Hepatocyte (in vitro differentiated cells): ENCODE results near the gene TNFRSF21.

ENCODE experiments used
- EZH2phosphoT487 ChIP-seq: fragments of 200-600 bp; sonication (generic); IDR thresholded peaks from one replicate; pipeline ENCODE4 v1.6.1; 2018; ENCODE audit warnings: antibody characterized with exemption, mild to moderate bottlenecking, low read depth, moderate library complexity; ENCODE audit not compliant: unreplicated experiment, severe bottlenecking
- TF ChIP-seq, protein P1 (sequence below): fragments of 200-600 bp; sonication (generic); IDR thresholded peaks from 2 replicates; pipeline ENCODE4 v1.5.1; 2016; ENCODE audit warnings: antibody characterized with exemption, mild to moderate bottlenecking; ENCODE audit not compliant: poor library complexity

DNA sequence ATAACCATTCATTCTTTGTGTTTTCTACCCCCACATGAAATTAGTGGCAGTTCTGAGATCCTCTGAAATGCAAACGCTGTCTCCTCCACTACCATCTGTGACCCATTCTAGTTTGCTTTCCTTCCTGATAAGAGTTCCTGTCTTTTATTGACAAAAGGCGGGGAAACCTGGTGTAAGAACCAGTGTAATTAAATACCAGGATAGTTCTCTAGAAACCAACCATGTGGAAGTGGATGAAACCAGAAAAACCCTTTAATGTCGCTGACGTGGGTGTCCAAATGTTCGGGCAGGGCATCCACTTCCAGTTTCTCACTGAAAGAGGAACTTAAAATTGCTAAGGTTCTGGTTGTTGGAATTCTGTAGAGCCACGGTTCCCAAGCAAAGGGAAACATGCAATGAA is 79.1 kb downstream of the TNFRSF21 start:
- TF ChIP-seq, protein P1, sequence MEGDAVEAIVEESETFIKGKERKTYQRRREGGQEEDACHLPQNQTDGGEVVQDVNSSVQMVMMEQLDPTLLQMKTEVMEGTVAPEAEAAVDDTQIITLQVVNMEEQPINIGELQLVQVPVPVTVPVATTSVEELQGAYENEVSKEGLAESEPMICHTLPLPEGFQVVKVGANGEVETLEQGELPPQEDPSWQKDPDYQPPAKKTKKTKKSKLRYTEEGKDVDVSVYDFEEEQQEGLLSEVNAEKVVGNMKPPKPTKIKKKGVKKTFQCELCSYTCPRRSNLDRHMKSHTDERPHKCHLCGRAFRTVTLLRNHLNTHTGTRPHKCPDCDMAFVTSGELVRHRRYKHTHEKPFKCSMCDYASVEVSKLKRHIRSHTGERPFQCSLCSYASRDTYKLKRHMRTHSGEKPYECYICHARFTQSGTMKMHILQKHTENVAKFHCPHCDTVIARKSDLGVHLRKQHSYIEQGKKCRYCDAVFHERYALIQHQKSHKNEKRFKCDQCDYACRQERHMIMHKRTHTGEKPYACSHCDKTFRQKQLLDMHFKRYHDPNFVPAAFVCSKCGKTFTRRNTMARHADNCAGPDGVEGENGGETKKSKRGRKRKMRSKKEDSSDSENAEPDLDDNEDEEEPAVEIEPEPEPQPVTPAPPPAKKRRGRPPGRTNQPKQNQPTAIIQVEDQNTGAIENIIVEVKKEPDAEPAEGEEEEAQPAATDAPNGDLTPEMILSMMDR = no peak
- no peak for TF ChIP-seq EZH2phosphoT487
